Chondrocyte (in vitro differentiated cells): ENCODE data around the gene FBXL20. TPM values are rescaled to one million over a fixed set of nuclear protein-coding genes. Genes with fewer than 3 reads are reported as not detected.
"Not testable (repeated sequence)": the region's sequence is repeated elsewhere in the genome, so short reads cannot be mapped to it uniquely, and the experiment has no call there.

ENCODE experiments used
- DNase-seq: peaks from one replicate; pipeline ENCODE4 v3.0.0; 2021; ENCODE audit warnings: mixed read lengths, low spot score
- H3K27ac Mint-ChIP-seq: one replicate; pipeline ENCODE4 v1.8.0; 2021; ENCODE audit warnings: mild to moderate bottlenecking, moderate library complexity, mixed read lengths; ENCODE audit not compliant: unreplicated experiment
- H3K27me3 Mint-ChIP-seq: 2 replicates; pipeline ENCODE4 v1.8.0; 2021; ENCODE audit warnings: low read depth, mixed read lengths
- H3K36me3 Mint-ChIP-seq: 2 replicates; pipeline ENCODE4 v1.8.0; 2021; ENCODE audit warnings: low read depth, mixed read lengths
- H3K4me1 Mint-ChIP-seq: 2 replicates; pipeline ENCODE4 v1.8.0; 2021; ENCODE audit warnings: low read depth, mild to moderate bottlenecking, mixed read lengths
- H3K4me3 Mint-ChIP-seq: one replicate; pipeline ENCODE4 v1.8.0; 2021; ENCODE audit warnings: mild to moderate bottlenecking, moderate library complexity, mixed read lengths; ENCODE audit not compliant: unreplicated experiment
- H3K9me3 Mint-ChIP-seq: 2 replicates; pipeline ENCODE4 v1.8.0; 2021; ENCODE audit warnings: low read depth, mixed read lengths
- total RNA-seq: library from RNA; stranded (reverse); gene quantifications from 3 replicates; pipeline ENCODE4 v1.2.1, GENCODE V29; 2021
- TF ChIP-seq, protein P1 (sequence below): fragments of 200-600 bp; sonication (generic); IDR thresholded peaks from 2 replicates; pipeline ENCODE4 v1.5.0; 2021; ENCODE audit warnings: antibody characterized with exemption, mild to moderate bottlenecking, moderate library complexity

Gene FBXL20
- total RNA-seq, 1 donor from 2014 or later = 21.8 TPM

DNA sequence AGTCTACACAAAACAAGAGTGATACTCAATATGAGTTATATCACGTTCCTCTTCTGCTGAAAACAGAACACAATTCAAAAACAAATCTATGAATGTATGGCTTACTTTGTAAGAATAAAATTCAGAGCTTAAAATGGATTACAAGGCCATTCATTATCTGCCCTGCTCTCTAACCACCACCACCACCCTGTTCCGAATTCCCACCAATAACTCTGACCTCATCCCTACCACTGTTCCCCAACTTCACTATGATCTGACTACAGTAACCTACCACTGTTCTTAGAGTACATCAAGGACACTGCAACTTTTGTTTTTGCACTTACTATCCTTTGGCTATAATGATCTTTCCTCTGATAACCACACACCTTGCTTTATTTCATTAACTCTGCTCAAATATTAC lies 21.3 kb downstream of the FBXL20 start:
- Mint-ChIP-seq H3K4me3 (no peak overlapping the region), H3K36me3 (no peaks in the 10 kb centered on the region), H3K27me3 (no peaks in the 10 kb centered on the region), H3K27ac (no peak overlapping the region), H3K4me1 (peaks cover 13% of the 10 kb centered on the region), H3K9me3 (no peaks in the 10 kb centered on the region)
- TF ChIP-seq, protein P1, sequence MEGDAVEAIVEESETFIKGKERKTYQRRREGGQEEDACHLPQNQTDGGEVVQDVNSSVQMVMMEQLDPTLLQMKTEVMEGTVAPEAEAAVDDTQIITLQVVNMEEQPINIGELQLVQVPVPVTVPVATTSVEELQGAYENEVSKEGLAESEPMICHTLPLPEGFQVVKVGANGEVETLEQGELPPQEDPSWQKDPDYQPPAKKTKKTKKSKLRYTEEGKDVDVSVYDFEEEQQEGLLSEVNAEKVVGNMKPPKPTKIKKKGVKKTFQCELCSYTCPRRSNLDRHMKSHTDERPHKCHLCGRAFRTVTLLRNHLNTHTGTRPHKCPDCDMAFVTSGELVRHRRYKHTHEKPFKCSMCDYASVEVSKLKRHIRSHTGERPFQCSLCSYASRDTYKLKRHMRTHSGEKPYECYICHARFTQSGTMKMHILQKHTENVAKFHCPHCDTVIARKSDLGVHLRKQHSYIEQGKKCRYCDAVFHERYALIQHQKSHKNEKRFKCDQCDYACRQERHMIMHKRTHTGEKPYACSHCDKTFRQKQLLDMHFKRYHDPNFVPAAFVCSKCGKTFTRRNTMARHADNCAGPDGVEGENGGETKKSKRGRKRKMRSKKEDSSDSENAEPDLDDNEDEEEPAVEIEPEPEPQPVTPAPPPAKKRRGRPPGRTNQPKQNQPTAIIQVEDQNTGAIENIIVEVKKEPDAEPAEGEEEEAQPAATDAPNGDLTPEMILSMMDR = no peak
- no peak for DNase-seq

DNA sequence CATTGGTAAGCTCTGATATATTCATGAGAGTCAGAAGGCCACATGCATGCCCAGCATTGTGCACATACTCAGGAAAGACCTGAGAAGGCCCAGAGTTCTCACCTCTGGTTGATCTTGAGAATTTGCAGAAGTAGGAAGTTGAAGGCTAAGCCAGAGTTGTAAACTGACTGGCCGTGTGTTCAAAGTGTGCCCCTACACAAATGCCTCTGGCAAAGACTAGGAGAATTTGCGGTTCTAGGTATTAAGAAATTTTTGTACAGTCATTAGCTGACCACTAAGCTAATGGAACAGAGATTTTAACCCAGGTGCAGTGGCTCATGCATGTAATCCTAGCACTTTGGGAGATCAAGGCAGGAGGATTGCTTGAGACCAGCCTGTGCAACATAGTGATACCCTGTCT lies 25.0 kb downstream of the FBXL20 start:
- no peaks in the 10 kb centered on the region for H3K36me3 Mint-ChIP-seq
- no peak overlapping the region for H3K4me3 Mint-ChIP-seq
- no peak overlapping the region for H3K27ac Mint-ChIP-seq
- H3K9me3 Mint-ChIP-seq = no peaks in the 10 kb centered on the region
- H3K27me3 Mint-ChIP-seq = no peaks in the 10 kb centered on the region
- TF ChIP-seq, protein P1 = no peak
- H3K4me1 Mint-ChIP-seq = peaks cover 13% of the 10 kb centered on the region
- no peak for DNase-seq

DNA sequence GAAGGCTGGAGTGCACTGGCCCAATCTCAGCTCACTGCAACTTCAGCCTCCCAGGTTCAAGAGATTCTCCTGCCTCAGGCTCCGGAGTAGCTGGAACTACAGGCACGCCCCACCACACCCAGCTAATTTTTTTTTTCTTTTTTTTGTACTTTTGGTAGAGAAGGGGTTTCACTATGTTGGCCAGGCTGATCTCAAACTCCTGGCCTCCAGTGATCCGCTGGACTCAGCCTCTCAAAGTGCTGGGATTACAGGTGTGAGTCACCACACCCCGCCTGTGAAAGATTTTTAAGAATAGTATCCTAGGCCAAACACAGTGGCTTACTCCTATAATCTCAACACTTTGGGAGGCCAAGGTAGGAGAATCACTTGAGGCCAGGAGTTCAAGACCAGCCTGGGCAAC lies 33.6 kb downstream of the FBXL20 start:
- not testable (repeated sequence) for H3K4me3 Mint-ChIP-seq, DNase-seq, H3K9me3 Mint-ChIP-seq, H3K27me3 Mint-ChIP-seq, H3K27ac Mint-ChIP-seq, H3K36me3 Mint-ChIP-seq
- H3K4me1 Mint-ChIP-seq = peaks cover 24% of the 10 kb centered on the region

DNA sequence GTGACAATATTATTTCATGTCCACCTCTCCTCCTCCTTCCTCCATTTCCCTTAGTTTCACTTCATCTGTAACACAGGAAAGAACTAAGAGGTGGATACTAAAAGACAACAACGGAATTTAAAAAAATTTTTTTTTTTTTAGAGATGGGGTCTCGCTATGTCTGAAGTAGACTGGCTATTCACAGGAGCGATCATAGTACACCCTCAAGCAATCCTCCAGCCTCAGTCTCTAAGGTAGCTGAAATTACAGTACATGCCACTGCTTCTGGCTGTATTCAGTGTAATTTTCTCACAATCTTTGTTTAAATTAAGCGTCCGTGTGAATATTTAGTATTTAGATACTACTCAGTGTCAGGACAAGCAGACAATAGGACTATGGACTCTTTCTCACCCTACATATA lies 35.6 kb downstream of the FBXL20 start:
- Mint-ChIP-seq H3K4me3 (no peak overlapping the region), H3K27me3 (no peaks in the 10 kb centered on the region), H3K36me3 (no peaks in the 10 kb centered on the region), H3K27ac (peak overlapping the region; percentile 52), H3K4me1 (peaks cover 24% of the 10 kb centered on the region), H3K9me3 (no peaks in the 10 kb centered on the region)
- DNase-seq = no peak
- TF ChIP-seq, protein P1 = no peak

DNA sequence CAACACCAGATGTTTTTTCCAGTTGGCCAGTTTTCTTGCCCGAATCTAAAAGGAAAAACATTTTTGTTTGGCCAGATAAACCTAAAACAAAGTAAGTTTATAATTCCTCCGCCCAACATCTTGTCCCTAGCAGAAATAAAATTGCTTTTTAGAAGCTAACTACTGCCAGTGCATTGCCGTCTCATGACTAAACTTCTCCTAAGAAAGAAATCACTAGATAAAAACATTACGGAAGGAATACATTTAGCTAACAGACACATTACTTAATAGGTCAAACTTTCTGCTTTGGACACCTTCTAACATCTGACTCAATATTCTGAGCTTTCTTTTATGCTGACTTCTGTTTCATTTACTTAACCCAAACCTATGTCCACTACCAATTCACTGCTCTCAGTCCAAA lies 36.2 kb downstream of the FBXL20 start:
- no peak for DNase-seq
- no peaks in the 10 kb centered on the region for H3K36me3 Mint-ChIP-seq
- no peaks in the 10 kb centered on the region for H3K27me3 Mint-ChIP-seq
- H3K4me1 Mint-ChIP-seq = peaks cover 24% of the 10 kb centered on the region
- H3K27ac Mint-ChIP-seq = peak overlapping the region; percentile 52
- no peak overlapping the region for H3K4me3 Mint-ChIP-seq
- no peaks in the 10 kb centered on the region for H3K9me3 Mint-ChIP-seq
- TF ChIP-seq, protein P1 = no peak

DNA sequence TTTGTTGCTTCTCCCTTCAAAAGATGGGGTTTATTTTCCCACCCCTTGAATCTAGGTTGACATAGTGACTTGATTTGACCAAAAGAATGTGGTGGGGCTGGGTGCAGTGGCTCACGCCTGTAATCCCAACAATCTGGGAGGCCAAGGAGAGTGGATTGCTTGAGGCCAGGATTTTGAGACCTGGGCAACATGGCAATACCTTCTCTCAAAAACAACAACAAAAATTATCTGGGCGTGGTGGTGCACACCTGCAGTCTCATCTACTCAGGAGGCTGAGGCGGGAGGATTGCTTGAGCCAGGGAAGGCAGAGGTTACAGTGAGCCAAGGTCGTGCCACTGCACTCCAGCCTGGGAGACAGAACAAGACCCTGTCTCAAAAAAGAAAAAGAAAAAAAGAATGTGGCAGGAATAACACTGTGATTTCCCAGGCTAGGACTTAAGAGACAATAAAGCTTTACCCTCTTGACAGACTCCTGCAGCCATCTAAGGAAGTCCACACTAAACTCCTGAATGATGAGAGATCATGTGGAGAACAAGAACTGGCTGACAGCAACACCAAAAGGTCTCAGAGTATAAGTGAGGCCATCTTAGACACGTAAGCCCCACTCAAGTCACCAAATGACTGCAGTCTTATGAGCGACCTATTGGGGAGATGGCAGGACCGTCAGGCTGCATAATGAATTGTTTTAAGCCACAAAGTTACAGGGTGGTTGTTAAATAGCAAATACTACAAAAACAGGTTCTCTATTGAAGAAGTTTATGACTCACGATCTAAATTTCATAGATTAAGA lies 37.0 kb downstream of the FBXL20 start:
- TF ChIP-seq, protein P1 = no peak
- no peak overlapping the region for H3K4me3 Mint-ChIP-seq
- H3K9me3 Mint-ChIP-seq = no peaks in the 10 kb centered on the region
- H3K27ac Mint-ChIP-seq = peak overlapping the region; percentile 52
- no peak for DNase-seq
- H3K36me3 Mint-ChIP-seq = no peaks in the 10 kb centered on the region
- no peaks in the 10 kb centered on the region for H3K27me3 Mint-ChIP-seq
- peaks cover 24% of the 10 kb centered on the region for H3K4me1 Mint-ChIP-seq
